NCI-H187 treated with DMSO at 0.1 percent for 48 hours (cell line): Measurements from ENCODE around the gene ANKDD1B.
"Not testable (repeated sequence)": the region's sequence is repeated elsewhere in the genome, so short reads cannot be mapped to it uniquely, and the experiment has no call there.

ENCODE experiments used
- DNase-seq: peaks from one replicate; lab custom pipeline; 2025; lab: John Stamatoyannopoulos, UW

ANKDD1B gene

GRCh38 chr5:75611311-75612225 is at the start of gene ANKDD1B:
Gene ANKDD1B (plus strand): TSS chr5:75611453. CDS start chr5:75611635, 182 bp downstream.
- no peak for DNase-seq

- DNase-seq: not testable (repeated sequence)
Measured at GRCh38 chr5:75565991-75566709, 45.1 kb upstream of the ANKDD1B start.

GRCh38 chr5:75566710-75567309 is 44.4 kb upstream of the ANKDD1B start:
- no peak for DNase-seq

GRCh38 chr5:75567710-75568109 is 43.5 kb upstream of the ANKDD1B start:
- no peak for DNase-seq

GRCh38 chr5:75568202-75568601 is 43.1 kb upstream of the ANKDD1B start:
- DNase-seq: no peak

- DNase-seq: no peak
Measured at GRCh38 chr5:75571547-75571946, 39.7 kb upstream of the ANKDD1B start.

GRCh38 chr5:75574791-75575190 is 36.5 kb upstream of the ANKDD1B start:
- no peak for DNase-seq

GRCh38 chr5:75578280-75578679 is 33.0 kb upstream of the ANKDD1B start:
- DNase-seq: not testable (repeated sequence)

GRCh38 chr5:75584641-75585040 is 26.6 kb upstream of the ANKDD1B start:
- DNase-seq: peak; percentile 3

GRCh38 chr5:75588666-75589065 is 22.6 kb upstream of the ANKDD1B start:
- DNase-seq: no peak

GRCh38 chr5:75600535-75600934 is 10.7 kb upstream of the ANKDD1B start:
- DNase-seq: no peak

GRCh38 chr5:75601567-75601966 is 9.7 kb upstream of the ANKDD1B start:
- no peak for DNase-seq

GRCh38 chr5:75601996-75602395 is 9.3 kb upstream of the ANKDD1B start:
- no peak for DNase-seq

- DNase-seq: no peak
Measured at GRCh38 chr5:75603371-75603770, 7.9 kb upstream of the ANKDD1B start.

- DNase-seq: no peak
Measured at GRCh38 chr5:75603821-75604220, 7.4 kb upstream of the ANKDD1B start.

GRCh38 chr5:75607341-75607740 is 3.9 kb upstream of the ANKDD1B start:
- DNase-seq: not testable (repeated sequence)

- no peak for DNase-seq
Measured at GRCh38 chr5:75608870-75609269, 2.4 kb upstream of the ANKDD1B start.

- DNase-seq: no peak
Measured at GRCh38 chr5:75610201-75610600, 1.1 kb upstream of the ANKDD1B start.

GRCh38 chr5:75610859-75611310 is 368 bp upstream of the ANKDD1B start:
- not testable (repeated sequence) for DNase-seq

GRCh38 chr5:75612226-75612569 is 945 bp downstream of the ANKDD1B start:
- no peak for DNase-seq

GRCh38 chr5:75612901-75613300 is 1.6 kb downstream of the ANKDD1B start:
- DNase-seq: no peak

GRCh38 chr5:75614176-75614575 is 2.9 kb downstream of the ANKDD1B start:
- DNase-seq: no peak
